Measurements from ENCODE around the gene CHAD.
A peak's percentile ranks its signal among the peaks of the same experiment; 100 is the strongest.

The CHAD gene

DNA sequence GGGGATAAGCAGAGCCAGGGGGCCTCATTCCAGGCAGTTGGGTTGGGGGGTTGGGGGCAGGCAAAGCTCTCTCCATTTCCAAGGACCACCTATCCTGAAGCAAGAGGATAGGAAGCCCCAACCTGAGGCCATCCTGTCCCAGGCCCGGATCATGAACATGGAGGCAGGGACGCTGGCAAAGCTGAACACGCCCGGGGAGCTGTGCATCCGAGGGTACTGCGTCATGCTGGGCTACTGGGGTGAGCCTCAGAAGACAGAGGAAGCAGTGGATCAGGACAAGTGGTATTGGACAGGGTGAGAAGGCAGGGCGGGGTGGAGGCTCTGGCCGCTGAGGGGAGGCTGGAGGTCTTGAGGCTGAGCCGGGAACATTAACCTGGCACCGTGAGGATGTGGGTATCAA, 3.6 kb upstream of the CHAD start:
- Histone ChIP-seq H3K27me3 (peaks cover 0 to 31% of the 10 kb centered on the region in 2 donors), H3K4me3 (no peak overlapping the region), H3K4me1 (peaks cover 0 to 28% (median 14%) of the 10 kb centered on the region in 4 donors), H3K27ac (no peak overlapping the region), H3K36me3 (peaks cover 0 to 36% (median 14%) of the 10 kb centered on the region in 3 donors), H3K9me3 (no peaks in the 10 kb centered on the region)
- no peak for TF ChIP-seq CTCF (IDR thresholded peaks at IDR 0.05)
- no peak for DNase-seq
- intact Hi-C loops (cut with DNase I; ENCODE audit: low total_unique reads): loop anchor here (10.0 kb wide), 1 partner anchor 107 kb away; no protein-coding TSS in a partner anchor

GRCh38 chr17:50471009-50471905, 2.6 kb upstream of the CHAD start:
- peaks cover 0 to 28% (median 14%) of the 10 kb centered on the region in 4 donors for H3K4me1 ChIP-seq
- peaks cover 0 to 36% of the 10 kb centered on the region in 2 donors for H3K27me3 ChIP-seq
- H3K4me3 ChIP-seq: no peak overlapping the region
- no peak overlapping the region for H3K27ac ChIP-seq
- intact Hi-C loops (cut with DNase I; ENCODE audit: low total_unique reads): loop anchor here (10.0 kb wide), 1 partner anchor 106 kb away; no protein-coding TSS in a partner anchor
- H3K36me3 ChIP-seq: peaks cover 0 to 36% (median 14%) of the 10 kb centered on the region in 3 donors
- H3K9me3 ChIP-seq: no peaks in the 10 kb centered on the region
- no peak for TF ChIP-seq CTCF (IDR thresholded peaks at IDR 0.05)
- no peak for DNase-seq

GRCh38 chr17:50470426-50470825, 1.7 kb upstream of the CHAD start:
- no peak for DNase-seq
- Histone ChIP-seq H3K27me3 (peaks cover 0 to 34% of the 10 kb centered on the region in 2 donors), H3K27ac (no peak overlapping the region), H3K4me3 (no peak overlapping the region), H3K9me3 (no peaks in the 10 kb centered on the region), H3K36me3 (peaks cover 0 to 38% (median 14%) of the 10 kb centered on the region in 3 donors), H3K4me1 (peaks cover 0 to 28% (median 14%) of the 10 kb centered on the region in 4 donors)
- intact Hi-C loops (cut with DNase I; ENCODE audit: low total_unique reads): loop anchor here (10.0 kb wide), 1 partner anchor 106 kb away; no protein-coding TSS in a partner anchor
- no peak for TF ChIP-seq CTCF (IDR thresholded peaks at IDR 0.05)

GRCh38 chr17:50469671-50470305, 1.1 kb upstream of the CHAD start:
- DNase-seq: no peak
- no peaks in the 10 kb centered on the region for H3K9me3 ChIP-seq
- H3K36me3 ChIP-seq: peaks cover 0 to 42% (median 13%) of the 10 kb centered on the region in 3 donors
- H3K4me3 ChIP-seq: no peak overlapping the region
- intact Hi-C loops (cut with DNase I; ENCODE audit: low total_unique reads): loop anchor here (10.0 kb wide), 1 partner anchor 105 kb away; no protein-coding TSS in a partner anchor
- H3K27me3 ChIP-seq: peaks cover 0 to 34% of the 10 kb centered on the region in 2 donors
- TF ChIP-seq CTCF (IDR thresholded peaks at IDR 0.05): no peak
- peaks cover 0 to 28% (median 14%) of the 10 kb centered on the region in 4 donors for H3K4me1 ChIP-seq
- no peak overlapping the region for H3K27ac ChIP-seq

GRCh38 chr17:50469208-50469605, 527 bp upstream of the CHAD start:
- intact Hi-C loops (cut with DNase I; ENCODE audit: low total_unique reads): no loop called here
- Histone ChIP-seq H3K4me1 (peaks cover 0 to 28% (median 14%) of the 10 kb centered on the region in 4 donors), H3K9me3 (no peaks in the 10 kb centered on the region), H3K27me3 (peaks cover 0 to 34% of the 10 kb centered on the region in 2 donors), H3K36me3 (peaks cover 0 to 41% (median 10%) of the 10 kb centered on the region in 3 donors), H3K4me3 (peak overlapping the region; percentile 8 to 44), H3K27ac (no peak overlapping the region)
- DNase-seq: no peak
- no peak for TF ChIP-seq CTCF (IDR thresholded peaks at IDR 0.05)

All from tibial artery (tissue), 4 donors.